Mucosa of descending colon (tissue), 3 donors: ENCODE results near the gene RNF212. TPM values are rescaled to one million over a fixed set of nuclear protein-coding genes. Genes with fewer than 3 reads are reported as not detected.

Source experiments
- ATAC-seq: fragments of 200-7000 bp; cut with Tn5 transposase; one replicate; pipeline ENCODE4 v1.9.1; 2020; ENCODE audit warnings: mild to moderate bottlenecking, moderate library complexity
- DNase-seq, 3 donors: peaks; one replicate each; pipeline ENCODE4 v3.0.0-alpha.2; 2020
- H3K36me3 ChIP-seq: fragments of 200-600 bp; one replicate; pipeline ENCODE4 v1.8.0; 2021; ENCODE audit warnings: low read depth, mild to moderate bottlenecking
- H3K4me1 ChIP-seq: fragments of 200-600 bp; one replicate; pipeline ENCODE4 v1.8.0; 2021; ENCODE audit warnings: low read depth, mild to moderate bottlenecking
- H3K4me3 ChIP-seq: fragments of 200-600 bp; one replicate; pipeline ENCODE4 v1.8.0; 2021; ENCODE audit warnings: mild to moderate bottlenecking
- H3K9me3 ChIP-seq: fragments of 200-600 bp; one replicate; pipeline ENCODE4 v1.8.0; 2021; ENCODE audit warnings: mild to moderate bottlenecking
- intact Hi-C, 2 donors: fragments of 100-400 bp; cut with DNase I in 1 of 2; cut with micrococcal nuclease in 1 of 2; formaldehyde crosslinking; loops; one replicate each; pipeline versions ENCODE4 v1.11.0 to v1.11.1; 2022; cut with DNase I, micrococcal nuclease
- total RNA-seq, 3 donors: library from RNA; stranded (reverse); fragmentation: NEBNext Ultra II Directional in 2 of 3; extraction: Animal tissue kit (Norgen Biotek cat#: 25700) in 2 of 3; gene quantifications; one replicate each; pipeline versions ENCODE4 v1.2.1 to v1.2.4, GENCODE V29; 2021 to 2023
- TF ChIP-seq, protein P1 (sequence below): fragments of 200-600 bp; IDR thresholded peaks from one replicate; pipeline ENCODE4 v1.8.0; 2022; ENCODE audit warnings: antibody characterized with exemption, mild to moderate bottlenecking
- donor health status: DM: no; HTN: no; CAD: no; lungs with moderate emphysema.
- donor health status: DM: no; HTN: no; CAD: no.
- donor health status: DM: no; HTN: yes; CAD: no.

Gene RNF212
- total RNA-seq, 3 donors from 2014 or later: 2.3 to 4.9 (median 3.9) TPM

DNA sequence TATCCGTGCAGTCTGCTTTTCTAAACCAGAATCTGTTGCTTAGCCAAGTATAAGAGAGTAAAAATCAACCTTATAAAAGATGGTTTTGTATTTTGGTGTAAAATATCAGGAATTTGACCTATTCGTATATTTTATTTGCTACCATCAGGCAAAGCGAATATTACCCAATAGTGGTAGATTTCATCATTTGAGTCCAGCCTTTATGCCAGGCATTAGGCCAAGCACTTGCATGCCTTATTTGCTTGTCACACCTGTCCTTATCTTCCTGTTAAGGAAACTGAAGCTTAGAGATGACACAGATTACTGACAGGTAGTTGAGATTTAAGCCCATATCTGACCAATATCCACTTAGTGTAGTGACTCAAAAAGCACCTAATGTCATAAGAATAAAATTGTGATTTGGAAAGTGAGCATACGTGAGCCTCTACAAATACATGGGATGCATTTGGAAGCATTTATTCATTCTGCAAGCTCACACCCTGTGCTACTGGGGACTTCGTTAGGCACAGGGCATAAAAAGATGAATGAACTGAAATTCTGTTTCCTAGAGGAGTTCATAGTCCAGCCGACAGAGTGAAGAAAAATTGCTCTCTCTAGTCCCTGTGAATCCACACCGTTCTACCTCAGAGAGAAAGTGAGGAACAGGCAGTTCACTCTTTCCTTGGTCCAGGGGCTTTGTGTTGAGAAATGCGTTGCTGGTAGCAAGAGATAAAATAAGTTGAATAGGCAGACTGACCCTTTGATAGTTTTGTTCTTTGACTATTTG lies 2.3 kb upstream of the RNF212 start:
- Histone ChIP-seq H3K36me3 (no peaks in the 10 kb centered on the region), H3K4me1 (no peaks in the 10 kb centered on the region), H3K4me3 (no peak overlapping the region), H3K9me3 (no peaks in the 10 kb centered on the region)
- ATAC-seq (peak; percentile 53), DNase-seq (no peak)
- TF ChIP-seq, protein P1, sequence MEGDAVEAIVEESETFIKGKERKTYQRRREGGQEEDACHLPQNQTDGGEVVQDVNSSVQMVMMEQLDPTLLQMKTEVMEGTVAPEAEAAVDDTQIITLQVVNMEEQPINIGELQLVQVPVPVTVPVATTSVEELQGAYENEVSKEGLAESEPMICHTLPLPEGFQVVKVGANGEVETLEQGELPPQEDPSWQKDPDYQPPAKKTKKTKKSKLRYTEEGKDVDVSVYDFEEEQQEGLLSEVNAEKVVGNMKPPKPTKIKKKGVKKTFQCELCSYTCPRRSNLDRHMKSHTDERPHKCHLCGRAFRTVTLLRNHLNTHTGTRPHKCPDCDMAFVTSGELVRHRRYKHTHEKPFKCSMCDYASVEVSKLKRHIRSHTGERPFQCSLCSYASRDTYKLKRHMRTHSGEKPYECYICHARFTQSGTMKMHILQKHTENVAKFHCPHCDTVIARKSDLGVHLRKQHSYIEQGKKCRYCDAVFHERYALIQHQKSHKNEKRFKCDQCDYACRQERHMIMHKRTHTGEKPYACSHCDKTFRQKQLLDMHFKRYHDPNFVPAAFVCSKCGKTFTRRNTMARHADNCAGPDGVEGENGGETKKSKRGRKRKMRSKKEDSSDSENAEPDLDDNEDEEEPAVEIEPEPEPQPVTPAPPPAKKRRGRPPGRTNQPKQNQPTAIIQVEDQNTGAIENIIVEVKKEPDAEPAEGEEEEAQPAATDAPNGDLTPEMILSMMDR: no peak
- intact Hi-C loops: no loop called here

GRCh38 chr4:1112821-1113182 lies 562 bp downstream of the RNF212 start:
- ATAC-seq (no peak), DNase-seq (no peak)
- peaks cover 4% of the 10 kb centered on the region for H3K4me1 ChIP-seq
- H3K36me3 ChIP-seq: no peaks in the 10 kb centered on the region
- TF ChIP-seq, protein P1: no peak
- H3K9me3 ChIP-seq: no peaks in the 10 kb centered on the region
- no peak overlapping the region for H3K4me3 ChIP-seq
- intact Hi-C loops: no loop called here

DNA sequence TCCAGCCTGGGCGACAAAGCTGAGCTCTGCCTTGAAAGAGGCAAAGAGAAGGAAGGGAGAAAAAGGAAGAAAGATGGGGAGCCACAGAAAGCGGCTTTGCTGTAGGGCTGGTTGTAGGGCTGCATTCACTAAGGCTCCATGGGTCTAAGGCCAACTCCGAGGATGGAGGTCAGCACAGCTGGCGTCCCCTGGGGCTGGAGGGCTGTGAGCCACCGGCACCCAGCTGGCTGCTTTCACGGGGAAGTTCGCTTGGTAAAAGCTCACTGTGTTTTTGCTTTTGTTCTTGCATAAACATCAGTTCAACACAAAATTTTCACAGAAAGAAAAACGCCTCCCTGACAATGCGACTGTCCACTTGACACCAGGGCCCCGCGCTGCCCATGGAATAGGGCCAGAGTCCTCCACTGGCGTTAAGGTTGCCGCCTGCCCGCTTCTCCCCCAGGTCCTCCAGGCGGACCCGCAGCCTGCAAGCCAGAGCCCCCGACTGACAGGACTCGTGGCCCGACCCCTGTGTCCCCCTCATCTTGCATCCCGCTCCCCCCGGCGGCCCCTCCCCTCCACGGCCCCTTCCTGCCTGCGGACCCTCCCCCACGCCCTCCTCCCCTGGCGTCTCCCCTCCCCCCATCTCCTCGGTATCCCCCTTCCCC lies 1.1 kb downstream of the RNF212 start:
- peaks cover 4% of the 10 kb centered on the region for H3K4me1 ChIP-seq
- ATAC-seq (no peak), DNase-seq (no peak)
- intact Hi-C loops: no loop called here
- H3K9me3 ChIP-seq: no peaks in the 10 kb centered on the region
- TF ChIP-seq, protein P1: no peak
- no peak overlapping the region for H3K4me3 ChIP-seq
- H3K36me3 ChIP-seq: no peaks in the 10 kb centered on the region

GRCh38 chr4:1111259-1111809 lies 2.0 kb downstream of the RNF212 start:
- no peak for DNase-seq
- TF ChIP-seq, protein P1: no peak
- H3K9me3 ChIP-seq: no peaks in the 10 kb centered on the region
- H3K36me3 ChIP-seq: no peaks in the 10 kb centered on the region
- intact Hi-C loops: no loop called here
- H3K4me1 ChIP-seq: peaks cover 4% of the 10 kb centered on the region
- H3K4me3 ChIP-seq: no peak overlapping the region
- no peak for ATAC-seq

DNA sequence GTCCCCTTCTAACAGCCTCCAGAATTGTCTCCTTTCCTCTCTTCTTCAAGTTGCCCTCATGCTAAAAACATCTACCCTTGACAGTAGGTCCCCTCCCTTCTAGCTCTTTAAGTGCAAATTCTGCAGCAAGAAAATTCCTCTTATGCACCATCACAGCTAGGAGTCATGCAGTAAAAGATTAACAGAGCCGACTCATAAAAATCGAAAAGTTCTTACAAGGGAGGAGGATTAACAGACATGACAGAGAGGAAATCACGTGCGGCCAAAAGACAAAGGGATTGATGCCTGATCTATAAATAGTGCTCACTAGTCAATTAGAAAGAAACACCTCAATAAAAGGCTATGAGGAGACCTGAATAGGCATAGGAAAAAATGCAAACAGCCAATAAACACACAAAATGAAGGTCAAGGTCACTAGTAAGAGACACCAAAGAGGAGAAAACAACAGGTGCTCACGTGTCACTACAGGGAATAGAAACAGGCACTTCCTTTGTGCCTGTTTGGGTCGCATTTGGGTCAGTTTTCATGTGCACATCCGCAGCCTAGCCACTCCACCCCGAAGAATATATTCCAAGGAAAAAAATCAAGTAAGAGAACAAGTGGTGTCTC lies 3.4 kb downstream of the RNF212 start:
- Histone ChIP-seq H3K36me3 (no peaks in the 10 kb centered on the region), H3K4me3 (no peak overlapping the region), H3K4me1 (peaks cover 4% of the 10 kb centered on the region), H3K9me3 (no peaks in the 10 kb centered on the region)
- DNase-seq (peak in 1 of 3 donors; percentile 27), ATAC-seq (peak; percentile 79)
- TF ChIP-seq, protein P1: no peak
- intact Hi-C loops: no loop called here
